ENCODE results near the gene PRDM7. TPM values are rescaled to one million over a fixed set of nuclear protein-coding genes. Genes with fewer than 3 reads are reported as not detected.

The PRDM7 gene
- total and polyA plus RNA-seq, 5 experiments from 2014 or later, result not detected

Other genes with a start within 250 kb of the PRDM7 start
- gene SPIRE2, start 248.9 kb downstream of the PRDM7 start, total RNA-seq, result 1 to 10 TPM; 1.0 to 2.3 TPM
- under 1 TPM in 1 of 3 donors, not detected in 2; 0.16 TPM for gene SPIRE2, start 248.9 kb downstream of the PRDM7 start, polyA plus RNA-seq
- gene TCF25, start 203.7 kb downstream of the PRDM7 start, total RNA-seq, result 100 to 1,000 TPM; 260 to 294 TPM
- gene TCF25, start 203.7 kb downstream of the PRDM7 start, polyA plus RNA-seq, result 100 to 1,000 TPM in 1 of 3 donors, 10 to 100 TPM in 2; 86.8 to 107 (median 95.4) TPM
- gene MC1R, start 158.5 kb downstream of the PRDM7 start, total RNA-seq, result 10 to 100 TPM; 10.2 to 10.3 TPM
- gene MC1R, start 158.5 kb downstream of the PRDM7 start, polyA plus RNA-seq, result under 1 TPM in 1 of 3 donors, not detected in 2; 0.63 TPM
- gene TUBB3, start 154.0 kb downstream of the PRDM7 start, total RNA-seq, result under 1 TPM in 1 of 2 experiments, not detected in 1; 0.31 TPM
- not detected for gene TUBB3, start 154.0 kb downstream of the PRDM7 start, polyA plus RNA-seq
- gene DEF8, start 128.6 kb downstream of the PRDM7 start, total RNA-seq, result 10 to 100 TPM; 44.3 to 48.1 TPM
- 10 to 100 TPM; 21.5 to 26.3 (median 25.8) TPM for gene DEF8, start 128.6 kb downstream of the PRDM7 start, polyA plus RNA-seq
- gene DBNDD1, start 57.9 kb downstream of the PRDM7 start, total RNA-seq, result under 1 TPM; 0.57 to 0.99 TPM
- gene DBNDD1, start 57.9 kb downstream of the PRDM7 start, polyA plus RNA-seq, result 1 to 10 TPM; 2.8 to 3.5 (median 3.3) TPM